Liver (tissue), 9 donors: ENCODE data around the gene VSIG4. TPM values are rescaled to one million over a fixed set of nuclear protein-coding genes. Genes with fewer than 3 reads are reported as not detected.

ENCODE experiments used
- DNase-seq: peaks from one replicate; pipeline ENCODE4 v3.0.0-alpha.2; 2017; ENCODE audit warnings: low spot score
- H3K27ac ChIP-seq, 2 donors: one replicate each; pipeline ENCODE4 v1.7.0; 2013; ENCODE audit warnings: inconsistent platforms in 2 of 2, low read length in 2 of 2, control low read depth in 1 of 2, low read depth in 1 of 2, mild to moderate bottlenecking in 1 of 2
- H3K27me3 ChIP-seq, 4 donors: one replicate each; pipeline versions ENCODE4 v1.6.1 to v1.7.0; 2013; ENCODE audit warnings: low read length in 3 of 4, inconsistent platforms in 1 of 4, mild to moderate bottlenecking in 1 of 4, moderate library complexity in 1 of 4; ENCODE audit not compliant: control insufficient read depth in 4 of 4, insufficient read depth in 4 of 4
- H3K36me3 ChIP-seq, 4 donors: one replicate each; pipeline versions ENCODE4 v1.6.1 to v1.7.0; 2013; ENCODE audit warnings: low read length in 3 of 4, mild to moderate bottlenecking in 3 of 4, low read depth in 1 of 4, moderate library complexity in 1 of 4; ENCODE audit not compliant: control insufficient read depth in 4 of 4, insufficient read depth in 3 of 4
- H3K4me1 ChIP-seq, 4 donors: one replicate each; pipeline versions ENCODE4 v1.6.1 to v1.7.0; 2013; ENCODE audit warnings: low read length in 3 of 4, mild to moderate bottlenecking in 3 of 4, moderate library complexity in 1 of 4; ENCODE audit not compliant: control insufficient read depth in 4 of 4, insufficient read depth in 4 of 4
- H3K4me3 ChIP-seq, 3 donors: one replicate each; pipeline versions ENCODE4 v1.6.1 to v1.7.0; 2013; ENCODE audit warnings: low read length in 3 of 3, control low read depth in 1 of 3, low read depth in 1 of 3, mild to moderate bottlenecking in 1 of 3
- H3K9ac ChIP-seq, 2 donors: one replicate each; pipeline ENCODE4 v1.7.0; 2013; ENCODE audit warnings: low read length in 2 of 2, mild to moderate bottlenecking in 2 of 2, moderate library complexity in 2 of 2, control low read depth in 1 of 2, low read depth in 1 of 2
- H3K9me3 ChIP-seq, 4 donors: one replicate each; pipeline versions ENCODE4 v1.6.1 to v1.7.0; 2013; ENCODE audit warnings: low read length in 3 of 4; ENCODE audit not compliant: control insufficient read depth in 4 of 4
- EGR1 ChIP-seq, 2 donors: IDR thresholded peaks; 2 replicates each; pipeline ENCODE4 v1.6.1; 2016 to 2018; ENCODE audit warnings: antibody characterized with exemption in 2 of 2, low read depth in 2 of 2
- FOXA1 ChIP-seq: IDR thresholded peaks from 2 replicates; pipeline ENCODE4 v1.6.1; 2016; ENCODE audit warnings: antibody characterized with exemption
- GABPA ChIP-seq, 2 donors: IDR thresholded peaks in 1 of 2; conservative IDR thresholded peaks in 1 of 2; 2 replicates each; pipeline ENCODE4 v1.6.1; 2016; ENCODE audit warnings: antibody characterized with exemption in 2 of 2, mild to moderate bottlenecking in 1 of 2, moderate library complexity in 1 of 2
- HNF4A ChIP-seq, 2 donors: conservative IDR thresholded peaks; 2 replicates each; pipeline ENCODE4 v1.6.1; 2016; ENCODE audit warnings: antibody characterized with exemption in 2 of 2, mild to moderate bottlenecking in 2 of 2
- JUND ChIP-seq, 2 donors: IDR thresholded peaks; 2 replicates each; pipeline ENCODE4 v1.6.1; 2016; ENCODE audit warnings: antibody characterized with exemption in 2 of 2
- MAX ChIP-seq: IDR thresholded peaks from 2 replicates; pipeline ENCODE4 v1.6.1; 2016; ENCODE audit warnings: antibody characterized with exemption
- NR2F2 ChIP-seq: IDR thresholded peaks from 2 replicates; pipeline ENCODE4 v1.6.1; 2016; ENCODE audit warnings: antibody characterized with exemption
- RAD21 ChIP-seq, 2 donors: IDR thresholded peaks; 2 replicates each; pipeline ENCODE4 v1.6.1; 2016; ENCODE audit warnings: antibody characterized with exemption in 2 of 2, mild to moderate bottlenecking in 2 of 2
- RXRA ChIP-seq, 2 donors: IDR thresholded peaks; 2 replicates each; pipeline ENCODE4 v1.6.1; 2017 to 2018; ENCODE audit warnings: antibody characterized with exemption in 2 of 2, mild to moderate bottlenecking in 1 of 2
- TAF1 ChIP-seq: conservative IDR thresholded peaks from 2 replicates; pipeline ENCODE4 v1.6.1; 2016; ENCODE audit warnings: antibody characterized with exemption, mild to moderate bottlenecking
- YY1 ChIP-seq: IDR thresholded peaks from 2 replicates; pipeline ENCODE4 v1.6.1; 2016; ENCODE audit warnings: antibody characterized with exemption, mild to moderate bottlenecking
- WGBS: extraction: QIAGEN DNeasy Blood & Tissue Kit; methylation state at CpG from one replicate; pipeline ENCODE4 v1.1.7; 2013; 5-methylcytosine and 5-hydroxymethylcytosine counted together
- polyA plus RNA-seq, 2 donors: library from polyadenylated mRNA; stranded (reverse) in 1 of 2; unstranded in 1 of 2; fragments of 200-250 nt in 1 of 2; fragments of >200 nt in 1 of 2; fragmentation: Nextera tagmentation in 1 of 2; extraction: Ambion mirVana in 1 of 2; gene quantifications; one replicate each; pipeline versions ENCODE4 v1.2.1 to v1.2.3, GENCODE V29; 2013 to 2015
- total RNA-seq, 2 donors: library from RNA; depleted of rRNA; stranded (reverse); fragments of >200 nt; gene quantifications; one replicate each; pipeline ENCODE4 v1.2.3, GENCODE V29; 2014
- TF ChIP-seq, protein P1 (sequence below): IDR thresholded peaks from 2 replicates; pipeline ENCODE4 v1.6.1; 2016; ENCODE audit warnings: antibody characterized with exemption
- TF ChIP-seq, protein P2 (sequence below): IDR thresholded peaks from 2 replicates; pipeline ENCODE4 v1.6.1; 2016; ENCODE audit warnings: antibody characterized with exemption
- TF ChIP-seq, protein P3 (sequence below): fragments of 150-350 bp; IDR thresholded peaks from 2 replicates; pipeline ENCODE4 v1.5.1; 2017; ENCODE audit warnings: improper control_type of control experiment, low read depth, low read length; ENCODE audit not compliant: missing input control
- donor health status: healthy.
- donor health status: healthy.
- donor health status: healthy.
- donor health status: healthy.
- donor health status: healthy.

Gene VSIG4
- total and polyA plus RNA-seq, 4 donors: 16.7 to 38.9 (median 36.3) TPM

- H3K36me3 ChIP-seq: no peaks in the 10 kb centered on the region
- no peak overlapping the region for H3K9ac ChIP-seq
- H3K27me3 ChIP-seq: no peaks in the 10 kb centered on the region
- DNase-seq: no peak
- no peak overlapping the region for H3K27ac ChIP-seq
- no peak overlapping the region for H3K4me3 ChIP-seq
- H3K9me3 ChIP-seq: no peaks in the 10 kb centered on the region
- TF ChIP-seq JUND (IDR thresholded peaks at IDR 0.05): no peak
- TF ChIP-seq, protein P1, sequence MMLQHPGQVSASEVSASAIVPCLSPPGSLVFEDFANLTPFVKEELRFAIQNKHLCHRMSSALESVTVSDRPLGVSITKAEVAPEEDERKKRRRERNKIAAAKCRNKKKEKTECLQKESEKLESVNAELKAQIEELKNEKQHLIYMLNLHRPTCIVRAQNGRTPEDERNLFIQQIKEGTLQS: no peak
- TF ChIP-seq MAX: no peak
- TF ChIP-seq YY1: no peak
- no peak for TF ChIP-seq TAF1
- TF ChIP-seq RAD21 (IDR thresholded peaks at IDR 0.05): no peak
- TF ChIP-seq FOXA1: no peak
- TF ChIP-seq GABPA (IDR thresholded peaks at IDR 0.05 in 1 of 2, conservative IDR thresholded peaks at IDR 0.05 in 1 of 2): no peak
- TF ChIP-seq EGR1 (IDR thresholded peaks at IDR 0.05; ENCODE audit: low read depth in 2 of 2): no peak
- no peak for TF ChIP-seq NR2F2
- TF ChIP-seq HNF4A (conservative IDR thresholded peaks at IDR 0.05): no peak
- TF ChIP-seq, protein P2, sequence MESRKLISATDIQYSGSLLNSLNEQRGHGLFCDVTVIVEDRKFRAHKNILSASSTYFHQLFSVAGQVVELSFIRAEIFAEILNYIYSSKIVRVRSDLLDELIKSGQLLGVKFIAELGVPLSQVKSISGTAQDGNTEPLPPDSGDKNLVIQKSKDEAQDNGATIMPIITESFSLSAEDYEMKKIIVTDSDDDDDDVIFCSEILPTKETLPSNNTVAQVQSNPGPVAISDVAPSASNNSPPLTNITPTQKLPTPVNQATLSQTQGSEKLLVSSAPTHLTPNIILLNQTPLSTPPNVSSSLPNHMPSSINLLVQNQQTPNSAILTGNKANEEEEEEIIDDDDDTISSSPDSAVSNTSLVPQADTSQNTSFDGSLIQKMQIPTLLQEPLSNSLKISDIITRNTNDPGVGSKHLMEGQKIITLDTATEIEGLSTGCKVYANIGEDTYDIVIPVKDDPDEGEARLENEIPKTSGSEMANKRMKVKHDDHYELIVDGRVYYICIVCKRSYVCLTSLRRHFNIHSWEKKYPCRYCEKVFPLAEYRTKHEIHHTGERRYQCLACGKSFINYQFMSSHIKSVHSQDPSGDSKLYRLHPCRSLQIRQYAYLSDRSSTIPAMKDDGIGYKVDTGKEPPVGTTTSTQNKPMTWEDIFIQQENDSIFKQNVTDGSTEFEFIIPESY: no peak
- no peaks in the 10 kb centered on the region for H3K4me1 ChIP-seq
Measured at GRCh38 chrX:65990702-65991101, 49.2 kb downstream of the VSIG4 start.

DNA sequence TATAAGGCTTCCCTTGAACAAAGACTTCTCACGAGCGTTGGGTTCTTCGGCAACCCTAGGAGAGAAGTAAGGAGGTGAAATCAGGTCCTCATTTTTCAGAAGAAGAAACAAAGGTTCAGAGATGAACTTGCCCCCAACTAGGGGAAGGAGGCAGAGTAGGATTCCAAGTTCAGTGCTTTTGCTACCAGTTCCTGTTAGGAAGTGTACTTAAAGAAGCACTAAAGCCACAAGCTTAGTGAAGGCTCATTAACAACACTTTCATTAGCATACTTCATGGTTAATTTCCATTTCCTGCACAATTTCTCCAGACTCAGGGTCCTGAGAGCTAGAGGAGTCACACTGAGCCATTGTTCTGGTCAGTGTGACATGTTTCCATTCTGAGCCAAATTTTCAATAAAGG is 52.1 kb downstream of the VSIG4 start:
- no peak for TF ChIP-seq RXRA (IDR thresholded peaks at IDR 0.05)

GRCh38 chrX:65985922-65986588 is 53.8 kb downstream of the VSIG4 start:
- no peaks in the 10 kb centered on the region for H3K9me3 ChIP-seq
- no peaks in the 10 kb centered on the region for H3K36me3 ChIP-seq
- H3K4me1 ChIP-seq: no peaks in the 10 kb centered on the region
- H3K4me3 ChIP-seq: no peak overlapping the region
- no peak overlapping the region for H3K27ac ChIP-seq
- H3K9ac ChIP-seq: no peak overlapping the region
- TF ChIP-seq JUND (IDR thresholded peaks at IDR 0.05) (no peak), RAD21 (IDR thresholded peaks at IDR 0.05) (peak; percentile 86 to 95)
- TF ChIP-seq, protein P3, sequence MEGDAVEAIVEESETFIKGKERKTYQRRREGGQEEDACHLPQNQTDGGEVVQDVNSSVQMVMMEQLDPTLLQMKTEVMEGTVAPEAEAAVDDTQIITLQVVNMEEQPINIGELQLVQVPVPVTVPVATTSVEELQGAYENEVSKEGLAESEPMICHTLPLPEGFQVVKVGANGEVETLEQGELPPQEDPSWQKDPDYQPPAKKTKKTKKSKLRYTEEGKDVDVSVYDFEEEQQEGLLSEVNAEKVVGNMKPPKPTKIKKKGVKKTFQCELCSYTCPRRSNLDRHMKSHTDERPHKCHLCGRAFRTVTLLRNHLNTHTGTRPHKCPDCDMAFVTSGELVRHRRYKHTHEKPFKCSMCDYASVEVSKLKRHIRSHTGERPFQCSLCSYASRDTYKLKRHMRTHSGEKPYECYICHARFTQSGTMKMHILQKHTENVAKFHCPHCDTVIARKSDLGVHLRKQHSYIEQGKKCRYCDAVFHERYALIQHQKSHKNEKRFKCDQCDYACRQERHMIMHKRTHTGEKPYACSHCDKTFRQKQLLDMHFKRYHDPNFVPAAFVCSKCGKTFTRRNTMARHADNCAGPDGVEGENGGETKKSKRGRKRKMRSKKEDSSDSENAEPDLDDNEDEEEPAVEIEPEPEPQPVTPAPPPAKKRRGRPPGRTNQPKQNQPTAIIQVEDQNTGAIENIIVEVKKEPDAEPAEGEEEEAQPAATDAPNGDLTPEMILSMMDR: peak; percentile 53
- peaks cover 0 to 2% (median 0%) of the 10 kb centered on the region in 4 donors for H3K27me3 ChIP-seq
- no peak for DNase-seq
- WGBS: 29% methylated on average over 5 of the region's 5 CpGs

More for the DNA sequence above, 52.1 kb downstream of the VSIG4 start:
- H3K4me3 ChIP-seq: no peak overlapping the region
- WGBS: 71% methylated on average over 3 of the region's 3 CpGs
- H3K9me3 ChIP-seq: no peaks in the 10 kb centered on the region
- no peaks in the 10 kb centered on the region for H3K27me3 ChIP-seq
- H3K9ac ChIP-seq: no peak overlapping the region
- no peak overlapping the region for H3K27ac ChIP-seq
- no peaks in the 10 kb centered on the region for H3K4me1 ChIP-seq
- no peak for DNase-seq
- no peaks in the 10 kb centered on the region for H3K36me3 ChIP-seq
